Natural killer cell (primary cell): ENCODE measurements around the gene NTM. TPM values are rescaled to one million over a fixed set of nuclear protein-coding genes. Genes with fewer than 3 reads are reported as not detected.

ENCODE experiments used
- ATAC-seq, 3 donors: fragments of 150-1000 bp in 2 of 3; fragments of 200-7000 bp in 1 of 3; cut with Tn5 transposase; 1 replicate in 1 of 3; 2 replicates in 2 of 3; pipeline ENCODE4 v1.10.0; 2021; ENCODE audit warnings: mild to moderate bottlenecking in 2 of 3, moderate library complexity in 2 of 3
- DNase-seq, 2 donors: peaks; one replicate each; pipeline versions ENCODE4 v3.0.0 to v3.0.0-alpha.2; 2013 to 2021; ENCODE audit warnings: mixed read lengths in 1 of 2
- H3K27ac ChIP-seq: one replicate; pipeline ENCODE4 v1.5.1; 2013; ENCODE audit warnings: mild to moderate bottlenecking, low read length
- H3K27me3 ChIP-seq: one replicate; pipeline ENCODE4 v1.6.1; 2013; ENCODE audit warnings: low read length; ENCODE audit not compliant: control insufficient read depth, insufficient read depth
- H3K36me3 ChIP-seq: one replicate; pipeline ENCODE4 v1.6.1; 2013; ENCODE audit warnings: low read length; ENCODE audit not compliant: control insufficient read depth, insufficient read depth
- H3K4me1 ChIP-seq: one replicate; pipeline ENCODE4 v1.6.1; 2013; ENCODE audit warnings: low read length; ENCODE audit not compliant: control insufficient read depth, insufficient read depth
- H3K4me3 ChIP-seq: one replicate; pipeline ENCODE4 v1.5.1; 2013; ENCODE audit warnings: low read length
- H3K9me3 ChIP-seq: one replicate; pipeline ENCODE4 v1.6.1; 2013; ENCODE audit warnings: low read length; ENCODE audit not compliant: control insufficient read depth, insufficient read depth
- H3K27ac Mint-ChIP-seq, 2 donors: one replicate each; pipeline ENCODE4 v1.8.0; 2022; ENCODE audit warnings: mild to moderate bottlenecking in 2 of 2, mixed read lengths in 2 of 2, moderate library complexity in 1 of 2
- H3K27me3 Mint-ChIP-seq, 2 donors: one replicate each; pipeline ENCODE4 v1.8.0; 2022; ENCODE audit warnings: low read depth in 2 of 2, mixed read lengths in 2 of 2
- H3K36me3 Mint-ChIP-seq: one replicate; pipeline ENCODE4 v1.8.0; 2022; ENCODE audit warnings: mixed read lengths
- H3K4me1 Mint-ChIP-seq, 2 donors: one replicate each; pipeline ENCODE4 v1.8.0; 2022; ENCODE audit warnings: mixed read lengths in 2 of 2
- H3K4me3 Mint-ChIP-seq: one replicate; pipeline ENCODE4 v1.8.0; 2022; ENCODE audit warnings: mild to moderate bottlenecking, moderate library complexity, mixed read lengths
- H3K9me3 Mint-ChIP-seq, 2 donors: one replicate each; pipeline ENCODE4 v1.8.0; 2022; ENCODE audit warnings: mixed read lengths in 2 of 2
- WGBS: methylation state at CpG from one replicate; pipeline ENCODE4 v1.1.7; 2013; ENCODE audit warnings: missing lambda C conversion rate; ENCODE audit not compliant: insufficient coverage; 5-methylcytosine and 5-hydroxymethylcytosine counted together
- intact Hi-C: fragments of 100-400 bp; cut with micrococcal nuclease; formaldehyde crosslinking; loops from one replicate; pipeline ENCODE4 v1.14.2; 2022
- total RNA-seq, 4 donors: library from RNA; stranded (reverse); fragments of 120-200 nt in 1 of 4; gene quantifications; one replicate each; pipeline versions ENCODE4 v1.2.3 to v1.2.4, GENCODE V29; 2013 to 2022
- TF ChIP-seq, protein P1 (sequence below): fragments of 200-600 bp; IDR thresholded peaks from one replicate; pipeline ENCODE4 v1.8.0; 2022; ENCODE audit warnings: antibody characterized with exemption

The NTM gene
- total RNA-seq, 3 donors from 2014 or later (not counting 1 experiment from before 2014, with no cell fraction given): not detected

DNA sequence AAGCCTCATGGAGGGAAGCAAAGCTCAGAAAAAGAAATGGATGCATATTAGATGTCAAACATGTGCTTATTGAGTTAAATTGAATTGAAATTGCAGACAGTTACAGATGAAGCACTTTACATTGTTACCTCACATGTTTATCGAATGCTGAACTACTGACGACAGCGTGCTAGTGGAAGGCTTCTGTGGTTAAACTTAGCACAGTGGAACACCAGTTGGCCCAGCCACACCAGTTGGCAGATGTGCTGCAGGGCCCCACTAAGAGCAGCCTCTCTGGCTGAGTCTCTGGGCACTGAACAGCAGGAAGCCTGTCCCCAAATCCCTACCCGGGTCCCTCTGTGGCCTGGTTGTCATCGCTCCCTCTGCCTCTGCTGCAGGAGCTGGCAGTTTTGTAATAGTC, 242.1 kb downstream of the NTM start:
- Mint-ChIP-seq H3K4me3 (no peak overlapping the region), H3K27ac (no peak overlapping the region), H3K27me3 (peaks cover 4 to 5% of the 10 kb centered on the region in 2 donors), H3K36me3 (no peaks in the 10 kb centered on the region), H3K4me1 (no peaks in the 10 kb centered on the region), H3K9me3 (peaks cover 0 to 3% of the 10 kb centered on the region in 2 donors)
- no peak for DNase-seq
- H3K27me3 ChIP-seq: no peaks in the 10 kb centered on the region
- TF ChIP-seq, protein P1, sequence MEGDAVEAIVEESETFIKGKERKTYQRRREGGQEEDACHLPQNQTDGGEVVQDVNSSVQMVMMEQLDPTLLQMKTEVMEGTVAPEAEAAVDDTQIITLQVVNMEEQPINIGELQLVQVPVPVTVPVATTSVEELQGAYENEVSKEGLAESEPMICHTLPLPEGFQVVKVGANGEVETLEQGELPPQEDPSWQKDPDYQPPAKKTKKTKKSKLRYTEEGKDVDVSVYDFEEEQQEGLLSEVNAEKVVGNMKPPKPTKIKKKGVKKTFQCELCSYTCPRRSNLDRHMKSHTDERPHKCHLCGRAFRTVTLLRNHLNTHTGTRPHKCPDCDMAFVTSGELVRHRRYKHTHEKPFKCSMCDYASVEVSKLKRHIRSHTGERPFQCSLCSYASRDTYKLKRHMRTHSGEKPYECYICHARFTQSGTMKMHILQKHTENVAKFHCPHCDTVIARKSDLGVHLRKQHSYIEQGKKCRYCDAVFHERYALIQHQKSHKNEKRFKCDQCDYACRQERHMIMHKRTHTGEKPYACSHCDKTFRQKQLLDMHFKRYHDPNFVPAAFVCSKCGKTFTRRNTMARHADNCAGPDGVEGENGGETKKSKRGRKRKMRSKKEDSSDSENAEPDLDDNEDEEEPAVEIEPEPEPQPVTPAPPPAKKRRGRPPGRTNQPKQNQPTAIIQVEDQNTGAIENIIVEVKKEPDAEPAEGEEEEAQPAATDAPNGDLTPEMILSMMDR: no peak
- H3K4me3 ChIP-seq: no peak overlapping the region
- WGBS: 90% methylated on average over 5 of the region's 5 CpGs
- no peaks in the 10 kb centered on the region for H3K36me3 ChIP-seq
- intact Hi-C loops: no loop called here
- no peak overlapping the region for H3K27ac ChIP-seq
- H3K4me1 ChIP-seq: no peaks in the 10 kb centered on the region
- H3K9me3 ChIP-seq: no peaks in the 10 kb centered on the region
- ATAC-seq: no peak

DNA sequence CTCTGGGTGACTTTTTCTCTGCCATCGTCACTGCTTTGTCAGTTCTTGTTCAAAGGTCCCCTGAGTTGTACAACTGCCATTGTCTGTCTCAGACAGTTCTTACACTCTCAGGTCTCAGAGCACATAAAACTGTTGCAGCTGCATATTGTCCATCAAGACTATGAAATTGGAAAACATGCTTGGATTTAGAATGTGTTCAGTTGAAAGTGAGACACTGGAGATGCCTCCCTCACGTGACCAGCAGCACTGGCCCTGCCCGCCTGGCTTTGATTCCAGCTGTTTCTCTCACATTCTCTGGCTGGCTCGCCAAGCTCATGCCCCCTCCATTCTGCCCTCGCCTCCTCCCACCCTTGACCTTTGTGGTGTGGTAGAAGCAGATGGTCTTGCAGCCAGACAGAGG, 244.2 kb downstream of the NTM start:
- intact Hi-C loops: no loop called here
- no peaks in the 10 kb centered on the region for H3K36me3 ChIP-seq
- Mint-ChIP-seq H3K27me3 (peaks cover 4 to 5% of the 10 kb centered on the region in 2 donors), H3K4me1 (no peaks in the 10 kb centered on the region), H3K36me3 (no peaks in the 10 kb centered on the region), H3K27ac (no peak overlapping the region), H3K4me3 (no peak overlapping the region), H3K9me3 (no peaks in the 10 kb centered on the region)
- DNase-seq (no peak), ATAC-seq (no peak)
- TF ChIP-seq, protein P1: no peak
- WGBS: 82% methylated on average over 5 of the region's 5 CpGs
- H3K4me1 ChIP-seq: no peaks in the 10 kb centered on the region
- H3K27ac ChIP-seq: no peak overlapping the region
- H3K4me3 ChIP-seq: no peak overlapping the region
- no peaks in the 10 kb centered on the region for H3K9me3 ChIP-seq
- no peaks in the 10 kb centered on the region for H3K27me3 ChIP-seq

DNA sequence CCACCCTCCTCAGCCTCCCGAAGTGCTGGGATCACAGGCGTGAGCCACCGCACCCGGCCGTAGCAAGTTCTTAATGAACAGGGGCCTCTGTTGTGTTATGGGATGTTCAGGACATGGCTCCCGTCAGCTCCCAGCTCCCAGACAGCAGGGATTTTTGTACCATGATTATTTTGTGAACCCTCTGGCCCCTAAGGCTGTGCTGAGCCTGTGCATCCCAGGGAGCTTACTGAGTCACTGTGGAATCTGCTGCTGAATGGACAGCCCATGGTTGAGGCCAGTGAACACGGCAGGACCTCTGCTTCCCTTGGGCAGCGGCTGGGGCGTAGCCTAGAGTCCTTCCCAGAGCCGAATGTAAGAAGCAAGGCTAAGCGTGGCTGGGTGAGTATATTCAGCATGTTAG, 245.2 kb downstream of the NTM start:
- no peak for ATAC-seq
- Mint-ChIP-seq H3K36me3 (no peaks in the 10 kb centered on the region), H3K9me3 (no peaks in the 10 kb centered on the region), H3K27me3 (peaks cover 1 to 2% of the 10 kb centered on the region in 2 donors), H3K4me3 (no peak overlapping the region), H3K27ac (no peak overlapping the region), H3K4me1 (no peaks in the 10 kb centered on the region)
- TF ChIP-seq, protein P1: no peak
- intact Hi-C loops: no loop called here
- no peaks in the 10 kb centered on the region for H3K9me3 ChIP-seq
- DNase-seq: no peak
- 82% methylated on average over 11 of the region's 11 CpGs for WGBS
- no peak overlapping the region for H3K4me3 ChIP-seq
- no peak overlapping the region for H3K27ac ChIP-seq
- no peaks in the 10 kb centered on the region for H3K4me1 ChIP-seq
- no peaks in the 10 kb centered on the region for H3K36me3 ChIP-seq
- no peaks in the 10 kb centered on the region for H3K27me3 ChIP-seq

DNA sequence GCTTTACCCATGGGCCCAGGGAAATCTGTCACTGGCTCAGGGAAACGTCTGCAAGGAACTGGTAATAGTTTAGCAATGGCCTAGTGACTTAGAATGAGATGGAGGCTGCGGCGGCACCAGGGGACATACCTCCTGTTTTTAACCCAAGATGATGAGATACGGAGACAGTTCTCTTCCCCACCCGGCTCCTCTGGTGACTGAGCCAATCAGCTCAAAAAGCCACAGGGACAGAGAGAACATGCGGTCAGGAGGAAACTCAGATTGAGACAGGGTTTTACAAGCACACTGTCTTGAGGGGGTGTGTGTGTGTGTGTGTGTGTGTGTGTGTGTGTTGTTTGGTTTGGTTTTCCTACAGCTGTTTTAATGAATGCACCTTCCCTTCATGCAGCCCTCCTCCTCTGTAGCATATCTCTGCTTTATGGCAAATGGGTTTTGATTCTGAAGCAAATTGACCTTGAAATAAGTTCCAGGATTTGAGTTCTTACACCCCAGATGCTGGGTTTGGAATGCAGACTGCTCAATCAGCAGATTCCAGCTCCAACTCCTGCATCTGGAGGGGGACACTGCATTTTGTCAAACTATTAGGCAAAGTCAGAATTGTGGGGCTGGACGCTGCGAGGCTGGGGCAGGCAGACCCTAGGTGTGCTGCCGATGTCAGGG, 246.2 kb downstream of the NTM start:
- H3K36me3 ChIP-seq: no peaks in the 10 kb centered on the region
- no peaks in the 10 kb centered on the region for H3K4me1 ChIP-seq
- H3K27ac ChIP-seq: no peak overlapping the region
- WGBS: 62% methylated on average over 8 of the region's 9 CpGs
- Mint-ChIP-seq H3K27me3 (no peaks in the 10 kb centered on the region), H3K27ac (no peak overlapping the region), H3K4me1 (no peaks in the 10 kb centered on the region), H3K4me3 (no peak overlapping the region), H3K9me3 (no peaks in the 10 kb centered on the region), H3K36me3 (no peaks in the 10 kb centered on the region)
- TF ChIP-seq, protein P1: no peak
- H3K4me3 ChIP-seq: no peak overlapping the region
- intact Hi-C loops: no loop called here
- ATAC-seq (peak in 1 of 3 donors; percentile 28), DNase-seq (no peak)
- no peaks in the 10 kb centered on the region for H3K27me3 ChIP-seq
- no peaks in the 10 kb centered on the region for H3K9me3 ChIP-seq
